K562 (cell line): ENCODE data around the gene MSH4. TPM values are rescaled to one million over a fixed set of nuclear protein-coding genes. Genes with fewer than 3 reads are reported as not detected.

ENCODE experiments used
- C11orf30 ChIP-seq: fragments of 450-650 bp; IDR thresholded peaks from 2 replicates; pipeline ENCODE4 v1.6.1; 2016; ENCODE audit warnings: low read depth, mild to moderate bottlenecking
- CEBPG ChIP-seq, 3 experiments: fragments of 200-800 bp in 1 of 3; sonication (Bioruptor generic) in 1 of 3; sonication (generic) in 1 of 3; formaldehyde crosslinking in 1 of 3; IDR thresholded peaks in 2 of 3; conservative IDR thresholded peaks in 1 of 3; 2 replicates each; pipeline versions ENCODE4 v1.6.1 to v1.8.0; 2016 to 2022; ENCODE audit warnings: missing compliant biosample characterization in 2 of 3, missing genetic modification characterization in 2 of 3, mild to moderate bottlenecking in 1 of 3, missing genetic modification reagents in 1 of 3
- HNRNPH1 ChIP-seq: fragments of 200-400 bp; formaldehyde crosslinking; optimal IDR thresholded peaks from 2 replicates; pipeline ENCODE3; 2017; ENCODE audit warnings: low read depth, mild to moderate bottlenecking, low read length, moderate library complexity
- IRF2 ChIP-seq: sonication (generic); formaldehyde crosslinking; IDR thresholded peaks from 2 replicates; pipeline ENCODE4 v1.8.1; 2022; ENCODE audit warnings: mild to moderate bottlenecking, missing genetic modification reagents
- KLF16 ChIP-seq: IDR thresholded peaks from 2 replicates; pipeline ENCODE4 v1.6.1; 2016; ENCODE audit warnings: antibody characterized with exemption
- RBM25 ChIP-seq: fragments of 200-400 bp; formaldehyde crosslinking; IDR thresholded peaks from 2 replicates; pipeline ENCODE4 v1.6.1; 2018; ENCODE audit warnings: low read length, low read depth, moderate library complexity; ENCODE audit not compliant: severe bottlenecking
- STAT5A ChIP-seq: IDR thresholded peaks from 2 replicates; pipeline ENCODE4 v1.6.1; 2012; ENCODE audit warnings: low read length, inconsistent platforms, borderline replicate concordance
- SUPT5H ChIP-seq: fragments of 450-650 bp; IDR thresholded peaks from 2 replicates; pipeline ENCODE4 v1.6.1; 2016
- U2AF1 ChIP-seq: fragments of 200-400 bp; formaldehyde crosslinking; optimal IDR thresholded peaks from 2 replicates; pipeline ENCODE3; 2017; ENCODE audit warnings: mild to moderate bottlenecking, low read depth, low read length, moderate library complexity
- ZFP1 ChIP-seq: fragments of 450-650 bp; formaldehyde crosslinking; IDR thresholded peaks from 2 replicates; pipeline ENCODE4 v1.4.0; 2020; ENCODE audit warnings: mild to moderate bottlenecking, mixed read lengths
- ZFX ChIP-seq: sonication (generic); formaldehyde crosslinking; IDR thresholded peaks from 2 replicates; pipeline ENCODE4 v1.8.0; 2022; ENCODE audit warnings: mild to moderate bottlenecking, missing genetic modification reagents, moderate library complexity
- ZNF12 ChIP-seq: sonication (generic); formaldehyde crosslinking; IDR thresholded peaks from 2 replicates; pipeline ENCODE4 v1.4.0; 2020; ENCODE audit warnings: mild to moderate bottlenecking, missing genetic modification reagents
- ZNF785 ChIP-seq: fragments of 250-450 bp; sonication (Bioruptor Pico); IDR thresholded peaks from 2 replicates; pipeline ENCODE4 v1.4.0; 2020; ENCODE audit warnings: mild to moderate bottlenecking
- polyA plus RNA-seq, 8 experiments: library from polyadenylated mRNA; depleted of rRNA in 4 of 8; stranded (reverse) in 5 of 8; unstranded in 3 of 8; fragments of >200 nt; fragmentation: Nextera tagmentation in 2 of 8; fragmentation: Illumina TruSeq in 1 of 8; extraction: Ambion mirVana in 2 of 8; extraction: Trizol in 1 of 8; gene quantifications; 2 replicates each; pipeline versions ENCODE4 v1.2.1 to v1.2.3, GENCODE V29; 2011 to 2014; ENCODE audit warnings: inconsistent platforms in 1 of 8, missing spikeins in 1 of 8
- total RNA-seq, 7 experiments: library from RNA; depleted of rRNA in 6 of 7; stranded (reverse); fragments of >200 nt in 6 of 7; fragmentation: Illumina TruSeq in 2 of 7; extraction: Trizol in 2 of 7; gene quantifications; 2 replicates each; pipeline versions ENCODE4 v1.2.1 to v1.2.3, GENCODE V29; 2011 to 2021; ENCODE audit warnings: low replicate concordance in 1 of 7
- TF ChIP-seq, protein P1 (sequence below): sonication (generic); formaldehyde crosslinking; IDR thresholded peaks from 2 replicates; pipeline ENCODE4 v1.8.0; 2022; ENCODE audit warnings: missing genetic modification reagents, mild to moderate bottlenecking, moderate library complexity, borderline replicate concordance
- TF ChIP-seq, protein P2 (sequence below): sonication (generic); formaldehyde crosslinking; IDR thresholded peaks from 2 replicates; pipeline ENCODE4 v1.8.1; 2023; ENCODE audit warnings: mild to moderate bottlenecking, missing genetic modification reagents, moderate library complexity
- TF ChIP-seq, protein P3 (sequence below): fragments of 450-650 bp; formaldehyde crosslinking; IDR thresholded peaks from 2 replicates; pipeline ENCODE4 v1.4.0; 2022; ENCODE audit warnings: missing genetic modification characterization
- TF ChIP-seq, protein P4 (sequence below): fragments of 250-450 bp; sonication (Bioruptor Pico); IDR thresholded peaks from 2 replicates; pipeline ENCODE4 v1.4.0; 2020; ENCODE audit warnings: borderline replicate concordance
- TF ChIP-seq, protein P5 (sequence below): IDR thresholded peaks from 2 replicates; pipeline ENCODE4 v1.6.1; 2014; ENCODE audit warnings: antibody characterized with exemption
- TF ChIP-seq, protein P6 (sequence below): fragments of 200-800 bp; sonication (Bioruptor generic); IDR thresholded peaks from 2 replicates; pipeline ENCODE4 v1.6.1; 2017; ENCODE audit warnings: missing genetic modification characterization, missing compliant biosample characterization

Gene MSH4
- total and polyA plus RNA-seq, 9 of the 15 experiments (the other 6 are each of a cell fraction or from before 2014, with no cell fraction given) = 0.04 to 0.18 (median 0.12) TPM; not detected in 4

DNA sequence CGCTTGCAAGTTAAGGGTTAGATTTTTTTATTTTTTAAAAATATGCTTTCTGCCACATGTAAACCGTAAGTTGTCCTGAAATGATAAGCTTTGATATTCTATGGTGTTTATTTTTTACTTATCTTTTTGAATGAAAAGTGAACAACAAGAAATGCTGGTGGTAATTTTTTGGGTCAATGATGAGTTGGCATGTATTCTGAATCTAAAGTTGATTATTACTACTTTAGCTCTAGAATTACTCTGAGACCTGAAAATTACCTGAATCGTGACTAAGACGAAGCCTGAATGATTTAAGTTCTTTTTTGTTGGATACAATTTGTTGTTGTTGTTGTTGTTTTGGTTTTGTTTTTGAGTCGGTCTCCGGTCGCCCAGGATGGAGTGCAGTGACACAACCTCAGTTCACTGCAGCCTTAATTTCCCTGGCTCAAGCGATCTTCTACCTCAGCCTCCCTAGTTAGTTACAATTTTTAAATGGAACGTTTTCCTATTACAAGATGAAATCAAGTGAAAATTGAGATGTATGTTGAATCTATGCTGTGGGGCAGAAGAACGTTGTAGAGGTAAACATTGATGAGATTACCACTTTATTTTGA lies 9.7 kb upstream of the MSH4 start (continued):
- TF ChIP-seq CEBPG (CRISPR knock-in tag; IDR thresholded peaks at IDR 0.05) (no peak), CEBPG (tag; conservative IDR thresholded peaks at IDR 0.05 in 1 of 2, IDR thresholded peaks at IDR 0.05 in 1 of 2) (0 out of 4 replicates have a peak, but pooled peaks of 1 of the 2 experiments have one; percentile 4), ZFX (no peak), ZNF12 (CRISPR knock-in tag) (no peak), HNRNPH1 (no peak), SUPT5H (peak; percentile 34; the same call in 1 of the 2 replicates), RBM25 (no peak), ZFP1 (CRISPR knock-in tag) (no peak), U2AF1 (peak; percentile 20), KLF16 (no peak), STAT5A (peak; percentile 19; the same call in 1 of the 2 replicates), ZNF785 (no peak), C11orf30 (peak; percentile 31; the same call in 1 of the 2 replicates), IRF2 (CRISPR knock-in tag) (no peak)
- TF ChIP-seq, protein P1, sequence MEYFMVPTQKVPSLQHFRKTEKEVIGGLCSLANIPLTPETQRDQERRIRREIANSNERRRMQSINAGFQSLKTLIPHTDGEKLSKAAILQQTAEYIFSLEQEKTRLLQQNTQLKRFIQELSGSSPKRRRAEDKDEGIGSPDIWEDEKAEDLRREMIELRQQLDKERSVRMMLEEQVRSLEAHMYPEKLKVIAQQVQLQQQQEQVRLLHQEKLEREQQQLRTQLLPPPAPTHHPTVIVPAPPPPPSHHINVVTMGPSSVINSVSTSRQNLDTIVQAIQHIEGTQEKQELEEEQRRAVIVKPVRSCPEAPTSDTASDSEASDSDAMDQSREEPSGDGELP = no peak
- TF ChIP-seq, protein P2, sequence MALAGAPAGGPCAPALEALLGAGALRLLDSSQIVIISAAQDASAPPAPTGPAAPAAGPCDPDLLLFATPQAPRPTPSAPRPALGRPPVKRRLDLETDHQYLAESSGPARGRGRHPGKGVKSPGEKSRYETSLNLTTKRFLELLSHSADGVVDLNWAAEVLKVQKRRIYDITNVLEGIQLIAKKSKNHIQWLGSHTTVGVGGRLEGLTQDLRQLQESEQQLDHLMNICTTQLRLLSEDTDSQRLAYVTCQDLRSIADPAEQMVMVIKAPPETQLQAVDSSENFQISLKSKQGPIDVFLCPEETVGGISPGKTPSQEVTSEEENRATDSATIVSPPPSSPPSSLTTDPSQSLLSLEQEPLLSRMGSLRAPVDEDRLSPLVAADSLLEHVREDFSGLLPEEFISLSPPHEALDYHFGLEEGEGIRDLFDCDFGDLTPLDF (CRISPR knock-in tag) = no peak
- TF ChIP-seq, protein P3, sequence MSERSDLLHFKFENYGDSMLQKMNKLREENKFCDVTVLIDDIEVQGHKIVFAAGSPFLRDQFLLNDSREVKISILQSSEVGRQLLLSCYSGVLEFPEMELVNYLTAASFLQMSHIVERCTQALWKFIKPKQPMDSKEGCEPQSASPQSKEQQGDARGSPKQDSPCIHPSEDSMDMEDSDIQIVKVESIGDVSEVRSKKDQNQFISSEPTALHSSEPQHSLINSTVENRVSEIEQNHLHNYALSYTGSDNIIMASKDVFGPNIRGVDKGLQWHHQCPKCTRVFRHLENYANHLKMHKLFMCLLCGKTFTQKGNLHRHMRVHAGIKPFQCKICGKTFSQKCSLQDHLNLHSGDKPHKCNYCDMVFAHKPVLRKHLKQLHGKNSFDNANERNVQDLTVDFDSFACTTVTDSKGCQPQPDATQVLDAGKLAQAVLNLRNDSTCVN (CRISPR knock-in tag) = no peak
- TF ChIP-seq, protein P4, sequence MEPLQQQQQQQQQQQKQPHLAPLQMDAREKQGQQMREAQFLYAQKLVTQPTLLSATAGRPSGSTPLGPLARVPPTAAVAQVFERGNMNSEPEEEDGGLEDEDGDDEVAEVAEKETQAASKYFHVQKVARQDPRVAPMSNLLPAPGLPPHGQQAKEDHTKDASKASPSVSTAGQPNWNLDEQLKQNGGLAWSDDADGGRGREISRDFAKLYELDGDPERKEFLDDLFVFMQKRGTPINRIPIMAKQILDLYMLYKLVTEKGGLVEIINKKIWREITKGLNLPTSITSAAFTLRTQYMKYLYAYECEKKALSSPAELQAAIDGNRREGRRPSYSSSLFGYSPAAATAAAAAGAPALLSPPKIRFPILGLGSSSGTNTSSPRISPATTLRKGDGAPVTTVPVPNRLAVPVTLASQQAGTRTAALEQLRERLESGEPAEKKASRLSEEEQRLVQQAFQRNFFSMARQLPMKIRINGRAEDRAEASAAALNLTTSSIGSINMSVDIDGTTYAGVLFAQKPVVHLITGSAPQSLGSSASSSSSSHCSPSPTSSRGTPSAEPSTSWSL (CRISPR knock-in tag) = no peak
- TF ChIP-seq, protein P5, sequence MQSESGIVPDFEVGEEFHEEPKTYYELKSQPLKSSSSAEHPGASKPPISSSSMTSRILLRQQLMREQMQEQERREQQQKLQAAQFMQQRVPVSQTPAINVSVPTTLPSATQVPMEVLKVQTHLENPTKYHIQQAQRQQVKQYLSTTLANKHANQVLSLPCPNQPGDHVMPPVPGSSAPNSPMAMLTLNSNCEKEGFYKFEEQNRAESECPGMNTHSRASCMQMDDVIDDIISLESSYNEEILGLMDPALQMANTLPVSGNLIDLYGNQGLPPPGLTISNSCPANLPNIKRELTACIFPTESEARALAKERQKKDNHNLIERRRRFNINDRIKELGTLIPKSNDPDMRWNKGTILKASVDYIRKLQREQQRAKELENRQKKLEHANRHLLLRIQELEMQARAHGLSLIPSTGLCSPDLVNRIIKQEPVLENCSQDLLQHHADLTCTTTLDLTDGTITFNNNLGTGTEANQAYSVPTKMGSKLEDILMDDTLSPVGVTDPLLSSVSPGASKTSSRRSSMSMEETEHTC = no peak
- TF ChIP-seq, protein P6, sequence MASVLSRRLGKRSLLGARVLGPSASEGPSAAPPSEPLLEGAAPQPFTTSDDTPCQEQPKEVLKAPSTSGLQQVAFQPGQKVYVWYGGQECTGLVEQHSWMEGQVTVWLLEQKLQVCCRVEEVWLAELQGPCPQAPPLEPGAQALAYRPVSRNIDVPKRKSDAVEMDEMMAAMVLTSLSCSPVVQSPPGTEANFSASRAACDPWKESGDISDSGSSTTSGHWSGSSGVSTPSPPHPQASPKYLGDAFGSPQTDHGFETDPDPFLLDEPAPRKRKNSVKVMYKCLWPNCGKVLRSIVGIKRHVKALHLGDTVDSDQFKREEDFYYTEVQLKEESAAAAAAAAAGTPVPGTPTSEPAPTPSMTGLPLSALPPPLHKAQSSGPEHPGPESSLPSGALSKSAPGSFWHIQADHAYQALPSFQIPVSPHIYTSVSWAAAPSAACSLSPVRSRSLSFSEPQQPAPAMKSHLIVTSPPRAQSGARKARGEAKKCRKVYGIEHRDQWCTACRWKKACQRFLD (CRISPR knock-in tag) = no peak
